NCI-H524 (cell line): ENCODE data around the gene DHX58.

Experiments used
- DNase-seq, 2 experiments: peaks; one replicate each; lab custom pipeline; 2025; lab: John Stamatoyannopoulos, UW

The DHX58 gene

DNA sequence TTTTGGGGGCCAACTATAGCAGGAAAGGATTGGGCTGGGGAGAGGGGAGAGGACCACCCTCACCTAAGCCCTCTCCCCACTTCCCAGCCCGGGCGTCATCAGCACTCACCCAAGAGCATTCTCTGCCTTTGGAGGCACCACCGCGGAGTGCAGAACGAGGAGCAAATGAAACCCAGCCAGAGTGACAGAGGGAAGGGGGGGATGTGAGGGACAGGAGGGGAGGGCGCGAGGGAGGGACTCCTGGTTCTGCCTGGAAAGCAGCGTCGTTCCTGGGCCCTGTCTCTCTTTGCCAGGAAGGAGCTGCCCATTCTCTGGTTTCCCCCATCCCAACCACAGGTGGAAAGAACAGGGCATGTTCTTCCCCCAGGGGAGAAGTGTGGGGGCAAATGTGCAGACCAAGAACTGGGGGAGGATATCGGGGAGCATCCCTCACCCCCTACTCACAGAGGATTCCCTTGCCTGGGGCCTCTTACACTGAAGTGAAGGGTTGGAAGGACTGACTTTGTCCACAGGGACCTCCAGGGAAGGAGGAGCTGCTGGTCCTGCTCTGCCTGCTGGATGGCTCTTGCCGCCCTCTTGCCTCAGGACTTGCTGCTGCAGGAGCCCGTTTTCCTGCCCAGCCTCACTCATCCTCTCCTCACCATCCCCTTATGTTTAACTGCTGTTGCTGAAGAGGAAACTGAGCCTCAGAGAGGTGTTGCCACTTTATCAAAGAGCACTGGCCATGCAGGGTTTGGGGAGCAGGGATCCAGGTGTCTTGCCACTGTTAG is 58.6 kb downstream of the DHX58 start:
- no peak for DNase-seq

DNA sequence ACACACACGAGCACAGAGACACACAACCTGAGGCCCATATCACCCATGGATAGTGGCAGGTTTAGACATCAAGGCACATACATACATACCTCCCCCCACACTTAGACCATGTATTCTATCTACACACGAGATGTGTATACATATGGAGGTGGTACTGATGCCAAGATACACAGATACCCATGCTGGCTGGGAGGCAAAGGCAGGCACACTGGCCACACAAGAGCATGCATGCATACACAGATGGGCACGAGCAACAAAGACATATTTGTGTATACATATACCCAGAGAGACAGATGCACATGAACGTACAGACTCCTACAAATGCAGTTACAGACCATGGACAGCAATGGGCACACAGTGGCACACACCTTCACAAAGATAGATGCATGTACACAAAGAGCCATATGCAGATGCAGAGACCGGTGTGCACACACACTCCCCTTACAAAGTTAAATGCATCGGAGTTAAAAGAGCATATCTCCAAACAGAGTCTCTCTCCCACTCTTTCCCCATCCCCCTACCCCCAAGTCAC is 60.1 kb downstream of the DHX58 start:
- DNase-seq, result no peak

DNA sequence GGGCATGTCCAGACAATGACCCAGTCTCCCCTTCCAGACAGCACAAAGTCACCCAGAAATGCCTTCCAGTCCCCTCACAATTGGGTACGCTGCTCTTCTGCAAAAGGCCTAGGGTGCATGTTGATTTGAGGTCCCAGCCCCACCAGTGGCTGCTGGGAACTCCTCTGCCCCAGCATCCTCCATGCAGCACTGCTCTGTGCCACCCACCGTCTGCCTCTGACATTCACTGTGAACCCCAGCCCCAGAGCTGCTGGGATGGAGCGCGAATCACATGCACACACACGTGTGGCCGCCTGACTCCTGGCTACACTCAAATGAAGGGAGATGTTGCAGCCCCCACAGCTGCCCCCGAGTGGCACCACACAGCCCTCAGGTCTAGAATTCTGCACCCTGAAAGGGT is 60.9 kb downstream of the DHX58 start:
- no peak for DNase-seq
